Neural cell (in vitro differentiated cells): ENCODE results near the gene CATSPERB.

Experiments
- CTCF ChIP-seq: fragments of 450-650 bp; IDR thresholded peaks from 2 replicates; pipeline ENCODE4 v1.5.1; 2014; ENCODE audit warnings: antibody characterized with exemption, mild to moderate bottlenecking, moderate library complexity; ENCODE audit not compliant: poor library complexity, severe bottlenecking
- EZH2 ChIP-seq: fragments of 200-600, 300-800 bp; shearing (Covaris generic), sonication (generic); IDR thresholded peaks from 2 replicates; pipeline ENCODE4 v1.6.1; 2014; ENCODE audit warnings: antibody characterized with exemption, low read length, borderline replicate concordance, mild to moderate bottlenecking; ENCODE audit not compliant: insufficient read depth, poor library complexity, severe bottlenecking
- POLR2AphosphoS5 ChIP-seq: IDR thresholded peaks from 2 replicates; pipeline ENCODE4 v1.6.1; 2012
- REST ChIP-seq: IDR thresholded peaks from 2 replicates; pipeline ENCODE4 v1.6.1; 2012; ENCODE audit warnings: borderline replicate concordance
- TAF1 ChIP-seq: IDR thresholded peaks from 2 replicates; pipeline ENCODE4 v1.6.1; 2012; ENCODE audit warnings: low read depth

GRCh38 chr14:91685600-91685999 lies 46.3 kb downstream of the CATSPERB start:
- TF ChIP-seq CTCF (no peak), EZH2 (no peak), TAF1 (no peak), REST (no peak), POLR2AphosphoS5 (no peak)
